Spleen (tissue), 11 donors: ENCODE data around the gene MARK3. TPM values are rescaled to one million over a fixed set of nuclear protein-coding genes. Genes with fewer than 3 reads are reported as not detected.

Source experiments
- DNase-seq: peaks from one replicate; pipeline ENCODE4 v3.0.0-alpha.2; 2020
- H3K27ac ChIP-seq, 8 donors: fragments of 200-600 bp; sonication (generic) in 7 of 8; 1 replicate in 4 of 8; 2 replicates in 4 of 8; pipeline versions ENCODE4 v1.5.0 to v1.8.0; 2016 to 2021; ENCODE audit warnings: inconsistent platforms in 4 of 8, mild to moderate bottlenecking in 4 of 8, moderate library complexity in 1 of 8
- H3K27me3 ChIP-seq, 7 donors: fragments of 200-600 bp; sonication (generic) in 6 of 7; replicated peaks in 1 of 7; 1 replicate in 4 of 7; 2 replicates in 3 of 7; pipeline versions ENCODE4 v1.5.0 to v1.8.0; 2016 to 2021; ENCODE audit warnings: inconsistent platforms in 3 of 7, mild to moderate bottlenecking in 1 of 7
- H3K36me3 ChIP-seq, 6 donors: fragments of 200-600 bp; sonication (generic) in 5 of 6; 1 replicate in 4 of 6; 2 replicates in 2 of 6; pipeline versions ENCODE4 v1.5.0 to v1.8.0; 2016 to 2021; ENCODE audit warnings: inconsistent platforms in 2 of 6
- H3K4me1 ChIP-seq, 6 donors: fragments of 200-600 bp; sonication (generic) in 5 of 6; 1 replicate in 3 of 6; 2 replicates in 3 of 6; pipeline versions ENCODE4 v1.5.0 to v1.8.0; 2016 to 2021; ENCODE audit warnings: inconsistent platforms in 3 of 6
- H3K4me3 ChIP-seq, 8 donors: fragments of 200-600 bp; sonication (generic) in 7 of 8; 1 replicate in 4 of 8; 2 replicates in 4 of 8; pipeline versions ENCODE4 v1.5.0 to v1.8.0; 2016 to 2021; ENCODE audit warnings: inconsistent platforms in 4 of 8, mild to moderate bottlenecking in 4 of 8, moderate library complexity in 2 of 8
- H3K9me3 ChIP-seq, 8 donors: fragments of 200-600 bp; sonication (generic) in 7 of 8; 1 replicate in 4 of 8; 2 replicates in 4 of 8; pipeline versions ENCODE4 v1.5.0 to v1.8.0; 2016 to 2021; ENCODE audit warnings: inconsistent platforms in 4 of 8
- CTCF ChIP-seq, 11 experiments: fragments of 200-600 bp in 7 of 11; fragments of 450-650 bp in 4 of 11; sonication (generic) in 4 of 11; IDR thresholded peaks in 8 of 11; conservative IDR thresholded peaks in 3 of 11; 1 replicate in 7 of 11; 2 replicates in 4 of 11; pipeline versions ENCODE4 v1.4.0 to v1.8.0; 2016 to 2021; ENCODE audit warnings: antibody characterized with exemption in 11 of 11, inconsistent platforms in 4 of 11, mild to moderate bottlenecking in 1 of 11
- POLR2A ChIP-seq, 3 donors: fragments of 450-650 bp; IDR thresholded peaks; one replicate each; pipeline ENCODE4 v1.5.1; 2017; ENCODE audit warnings: antibody characterized with exemption in 3 of 3, mild to moderate bottlenecking in 1 of 3
- POLR2AphosphoS5 ChIP-seq, 3 donors: sonication (generic); formaldehyde crosslinking; IDR thresholded peaks; one replicate each; pipeline ENCODE4 v1.5.1; 2017; ENCODE audit warnings: antibody characterized with exemption in 3 of 3
- WGBS, 5 donors: extraction: QIAGEN DNeasy Blood & Tissue Kit in 3 of 5; methylation state at CpG; one replicate each; pipeline versions ENCODE4 v1.1.5 to v1.1.7; 2013 to 2018; 5-methylcytosine and 5-hydroxymethylcytosine counted together
- intact Hi-C: fragments of 100-400 bp; cut with DNase I; formaldehyde crosslinking; loops from one replicate; pipeline ENCODE4 v1.15.0; 2023; ENCODE audit warnings: low total_unique reads
- polyA plus RNA-seq, 3 donors: library from polyadenylated mRNA; stranded (reverse); fragments of 200-250 nt; gene quantifications; one replicate each; pipeline ENCODE4 v1.2.1, GENCODE V29; 2013
- total RNA-seq, 7 donors: library from RNA; depleted of rRNA in 3 of 7; stranded (reverse); fragments of >200 nt in 3 of 7; fragmentation: NEBNext Ultra II Directional in 4 of 7; extraction: Animal tissue kit (Norgen Biotek cat#: 25700) in 4 of 7; gene quantifications; one replicate each; pipeline versions ENCODE4 v1.1.0 to v1.2.1, GENCODE V29; 2016 to 2021
- donor health status: healthy with polysubstance abuse.
- donor health status: DM: no; HTN: no; CAD: no; lungs with moderate emphysema.
- donor health status: DM: no; HTN: no; CAD: no.
- donor health status: Bipolar disorder and iron deficiency.
- donor health status: healthy.
- donor health status: DM: no; HTN: no; CAD: no.
- donor health status: DM: yes; HTN: yes; CAD: no.

The MARK3 gene
- total and polyA plus RNA-seq, 10 donors = 40.4 to 144 (median 106) TPM

- Histone ChIP-seq H3K9me3 (no peaks in the 10 kb centered on the region), H3K27me3 (peaks cover 0 to 45% (median 1%) of the 10 kb centered on the region in 7 donors), H3K36me3 (peaks cover 0 to 47% (median 25%) of the 10 kb centered on the region in 6 donors), H3K27ac (no peak overlapping the region), H3K4me3 (no peak overlapping the region), H3K4me1 (peaks cover 0 to 24% (median 9%) of the 10 kb centered on the region in 6 donors)
- 74 to 85% (median 76%) methylated on average over 8 to 18 of the region's 18 CpGs for WGBS, 5 donors
- DNase-seq = no peak
- TF ChIP-seq POLR2AphosphoS5 (IDR thresholded peaks at IDR 0.05) = no peak
- no peak for TF ChIP-seq POLR2A (IDR thresholded peaks at IDR 0.05)
- no peak for TF ChIP-seq CTCF (IDR thresholded peaks at IDR 0.05 in 8 of 11, conservative IDR thresholded peaks at IDR 0.05 in 3 of 11)
- intact Hi-C loops = no loop called here
Measured at GRCh38 chr14:103537175-103537990, 152.2 kb downstream of the MARK3 start.

GRCh38 chr14:103538291-103539055, 153.3 kb downstream of the MARK3 start:
- intact Hi-C loops = no loop called here
- no peak overlapping the region for H3K4me3 ChIP-seq
- no peak overlapping the region for H3K27ac ChIP-seq
- TF ChIP-seq POLR2A (IDR thresholded peaks at IDR 0.05) (no peak), POLR2AphosphoS5 (IDR thresholded peaks at IDR 0.05) (peak in 1 of 3 donors; percentile 41)
- H3K27me3 ChIP-seq = peaks cover 0 to 56% (median 5%) of the 10 kb centered on the region in 7 donors
- whole genome bisulfite sequencing, 5 donors = 47 to 66% (median 56%) methylated on average over 16 to 30 of the region's 30 CpGs
- H3K9me3 ChIP-seq = no peaks in the 10 kb centered on the region
- H3K36me3 ChIP-seq = peaks cover 0 to 36% (median 18%) of the 10 kb centered on the region in 6 donors
- DNase-seq = peak; percentile 78
- H3K4me1 ChIP-seq = peaks cover 0 to 28% (median 10%) of the 10 kb centered on the region in 6 donors

GRCh38 chr14:103539056-103539825, 154.0 kb downstream of the MARK3 start:
- peaks cover 0 to 36% (median 10%) of the 10 kb centered on the region in 6 donors for H3K4me1 ChIP-seq
- H3K9me3 ChIP-seq = no peaks in the 10 kb centered on the region
- intact Hi-C loops = no loop called here
- no peak for TF ChIP-seq CTCF (IDR thresholded peaks at IDR 0.05 in 8 of 11, conservative IDR thresholded peaks at IDR 0.05 in 3 of 11)
- TF ChIP-seq POLR2AphosphoS5 (IDR thresholded peaks at IDR 0.05) = peak in 1 of 3 donors; percentile 15
- DNase-seq = no peak
- peaks cover 0 to 63% (median 5%) of the 10 kb centered on the region in 7 donors for H3K27me3 ChIP-seq
- 59 to 76% (median 65%) methylated on average over 21 to 28 of the region's 28 CpGs for WGBS, 5 donors
- no peak overlapping the region for H3K4me3 ChIP-seq
- H3K27ac ChIP-seq = no peak overlapping the region
- H3K36me3 ChIP-seq = peaks cover 0 to 28% (median 13%) of the 10 kb centered on the region in 6 donors
